Fibroblast of lung (primary cell): ENCODE results near the gene TNFRSF1A. TPM values are rescaled to one million over a fixed set of nuclear protein-coding genes. Genes with fewer than 3 reads are reported as not detected.

Experiments
- DNase-seq, 2 donors: peaks; one replicate each; pipeline versions ENCODE4 v3.0.0 to v3.0.0-alpha.2; 2010; ENCODE audit warnings: low read depth in 2 of 2
- H2AFZ ChIP-seq: 2 replicates; pipeline ENCODE4 v1.5.1; 2012; ENCODE audit warnings: low read length, control low read depth, inconsistent platforms
- H3K27ac ChIP-seq: 2 replicates; pipeline ENCODE4 v1.5.1; 2011; ENCODE audit warnings: low read length, control low read depth; ENCODE audit not compliant: insufficient read depth
- H3K27me3 ChIP-seq: 2 replicates; pipeline ENCODE4 v1.5.1; 2011; ENCODE audit warnings: mild to moderate bottlenecking, low read length; ENCODE audit not compliant: control insufficient read depth, insufficient read depth
- H3K36me3 ChIP-seq: 2 replicates; pipeline ENCODE4 v1.5.1; 2011; ENCODE audit warnings: low read length; ENCODE audit not compliant: control insufficient read depth, insufficient read depth
- H3K4me1 ChIP-seq: 2 replicates; pipeline ENCODE4 v1.5.1; 2011; ENCODE audit warnings: low read length; ENCODE audit not compliant: control insufficient read depth, insufficient read depth; ENCODE audit errors: extremely low read depth
- H3K4me2 ChIP-seq: 2 replicates; pipeline ENCODE4 v1.5.1; 2011; ENCODE audit warnings: low read length, control low read depth; ENCODE audit not compliant: insufficient read depth; ENCODE audit errors: extremely low read depth
- H3K4me3 ChIP-seq, 4 experiments: fragments of 200-600 bp in 1 of 4; sonication (generic) in 1 of 4; replicated peaks in 1 of 4; 2 replicates each; pipeline ENCODE4 v1.5.1; 2011 to 2016; ENCODE audit warnings: low read length in 4 of 4, low read depth in 3 of 4, mild to moderate bottlenecking in 3 of 4, control low read depth in 2 of 4, inconsistent platforms in 1 of 4, mixed read lengths in 1 of 4; ENCODE audit not compliant: insufficient read depth in 1 of 4; ENCODE audit errors: control extremely low read depth in 1 of 4
- H3K79me2 ChIP-seq: 2 replicates; pipeline ENCODE4 v1.5.1; 2012; ENCODE audit warnings: mild to moderate bottlenecking, low read length, inconsistent platforms; ENCODE audit not compliant: control insufficient read depth, insufficient read depth
- H3K9ac ChIP-seq: 2 replicates; pipeline ENCODE4 v1.5.1; 2011; ENCODE audit warnings: mild to moderate bottlenecking, low read length, control low read depth; ENCODE audit not compliant: insufficient read depth
- H3K9me3 ChIP-seq: 2 replicates; pipeline ENCODE4 v1.5.1; 2012; ENCODE audit warnings: low read depth, low read length; ENCODE audit not compliant: control insufficient read depth, insufficient read depth
- H4K20me1 ChIP-seq: 2 replicates; pipeline ENCODE4 v1.5.1; 2011; ENCODE audit warnings: low read length; ENCODE audit not compliant: control insufficient read depth, insufficient read depth; ENCODE audit errors: extremely low read depth
- CTCF ChIP-seq, 2 donors: IDR thresholded peaks in 1 of 2; conservative IDR thresholded peaks in 1 of 2; 1 replicate in 1 of 2; 2 replicates in 1 of 2; pipeline ENCODE4 v1.5.1; 2011 to 2012; ENCODE audit warnings: low read length in 2 of 2, control low read depth in 1 of 2, inconsistent platforms in 1 of 2, low read depth in 1 of 2, mild to moderate bottlenecking in 1 of 2
- EZH2 ChIP-seq: IDR thresholded peaks from 2 replicates; pipeline ENCODE4 v1.5.1; 2012; ENCODE audit warnings: low read length, control low read depth, mild to moderate bottlenecking; ENCODE audit errors: missing control alignments
- polyA minus RNA-seq: library from RNA; depleted of rRNA, polyadenylated mRNA; stranded (reverse); fragments of >200 nt; gene quantifications from 2 replicates; pipeline ENCODE4 v1.2.3, GENCODE V29; 2011; ENCODE audit warnings: low replicate concordance
- polyA plus RNA-seq, 2 donors: library from polyadenylated mRNA; depleted of rRNA in 1 of 2; stranded (reverse) in 1 of 2; unstranded in 1 of 2; fragments of >200 nt; gene quantifications; 2 replicates each; pipeline ENCODE4 v1.2.1, GENCODE V29; 2011 to 2012; ENCODE audit warnings: missing spikeins in 1 of 2
- total RNA-seq: library from RNA; depleted of rRNA; stranded (reverse); fragments of >200 nt; gene quantifications from 2 replicates; pipeline ENCODE4 v1.2.1, GENCODE V29; 2014

TNFRSF1A gene
- total RNA-seq (141 and 157 TPM in 2 replicates), polyA plus RNA-seq (182 and 257 TPM in 2 replicates), polyA minus RNA-seq (357 and 498 TPM in 2 replicates)
- 146 and 182 TPM in 2 replicates for polyA plus RNA-seq (2012)

- Histone ChIP-seq H3K27ac (peak within 1 kb of the TSS; percentile 99), H3K4me3 (peak within 1 kb of the TSS; percentile 78 to 100 (median 94)), H3K9ac (peak within 1 kb of the TSS; percentile 97), H3K79me2 (peaks cover 54% of the 10 kb centered on the region), H2AFZ (peak within 1 kb of the TSS; percentile 18), H3K4me1 (peaks cover 42% of the 10 kb centered on the region), H3K4me2 (peak within 1 kb of the TSS; percentile 98), H4K20me1 (peaks cover 2% of the 10 kb centered on the region), H3K27me3 (no peaks in the 10 kb centered on the region), H3K36me3 (peaks cover 3% of the 10 kb centered on the region), H3K9me3 (no peaks in the 10 kb centered on the region)
- TF ChIP-seq CTCF (conservative IDR thresholded peaks at IDR 0.05 in 1 of 2, IDR thresholded peaks at IDR 0.05 in 1 of 2; ENCODE audit: low read depth in 1 of 2, low read length in 2 of 2) (no peak), EZH2 (no peak)
- peak; percentile 83 to 90 for DNase-seq
Observed at GRCh38 chr12:6341417-6342139, at the start of gene TNFRSF1A. TSS of gene TNFRSF1A (minus strand) at chr12:6342076. CDS start at chr12:6341814, 262 bp downstream.

- Histone ChIP-seq H3K4me3 (no peak overlapping the region), H3K4me1 (peaks cover 3% of the 10 kb centered on the region), H3K27me3 (no peaks in the 10 kb centered on the region), H2AFZ (no peak overlapping the region), H3K36me3 (peaks cover 24% of the 10 kb centered on the region), H3K9me3 (no peaks in the 10 kb centered on the region), H4K20me1 (no peaks in the 10 kb centered on the region), H3K27ac (no peak overlapping the region), H3K4me2 (no peak overlapping the region), H3K9ac (no peak overlapping the region), H3K79me2 (peaks cover 2% of the 10 kb centered on the region)
- no peak for DNase-seq
- TF ChIP-seq EZH2 (no peak), CTCF (conservative IDR thresholded peaks at IDR 0.05 in 1 of 2, IDR thresholded peaks at IDR 0.05 in 1 of 2; ENCODE audit: low read depth in 1 of 2, low read length in 2 of 2) (no peak)
Observed at GRCh38 chr12:6391013-6391412, 49.1 kb upstream of the TNFRSF1A start.

- H4K20me1 ChIP-seq: no peaks in the 10 kb centered on the region
- H3K27me3 ChIP-seq: no peaks in the 10 kb centered on the region
- peaks cover 8% of the 10 kb centered on the region for H3K4me1 ChIP-seq
- no peak overlapping the region for H3K4me2 ChIP-seq
- peaks cover 26% of the 10 kb centered on the region for H3K36me3 ChIP-seq
- H2AFZ ChIP-seq: no peak overlapping the region
- TF ChIP-seq EZH2 (no peak), CTCF (conservative IDR thresholded peaks at IDR 0.05 in 1 of 2, IDR thresholded peaks at IDR 0.05 in 1 of 2; ENCODE audit: low read depth in 1 of 2, low read length in 2 of 2) (no peak)
- no peak overlapping the region for H3K4me3 ChIP-seq
- no peaks in the 10 kb centered on the region for H3K9me3 ChIP-seq
- no peak for DNase-seq
- peaks cover 7% of the 10 kb centered on the region for H3K79me2 ChIP-seq
- H3K27ac ChIP-seq: no peak overlapping the region
- H3K9ac ChIP-seq: no peak overlapping the region
Observed at GRCh38 chr12:6390084-6390799, 48.4 kb upstream of the TNFRSF1A start.
